Cerebellar nuclear complex (tissue), 1 donor: ENCODE data around the gene RAD51D.
"Not testable (repeated sequence)": the region's sequence is repeated elsewhere in the genome, so short reads cannot be mapped to it uniquely, and the experiment has no call there.

Source experiments
- DNase-seq, 2 experiments: peaks; one replicate each; lab custom pipeline; 2025; lab: John Stamatoyannopoulos, UW

RAD51D gene

GRCh38 chr17:35090707-35091106 is 29.0 kb downstream of the RAD51D start:
- DNase-seq = not testable (repeated sequence)

DNA sequence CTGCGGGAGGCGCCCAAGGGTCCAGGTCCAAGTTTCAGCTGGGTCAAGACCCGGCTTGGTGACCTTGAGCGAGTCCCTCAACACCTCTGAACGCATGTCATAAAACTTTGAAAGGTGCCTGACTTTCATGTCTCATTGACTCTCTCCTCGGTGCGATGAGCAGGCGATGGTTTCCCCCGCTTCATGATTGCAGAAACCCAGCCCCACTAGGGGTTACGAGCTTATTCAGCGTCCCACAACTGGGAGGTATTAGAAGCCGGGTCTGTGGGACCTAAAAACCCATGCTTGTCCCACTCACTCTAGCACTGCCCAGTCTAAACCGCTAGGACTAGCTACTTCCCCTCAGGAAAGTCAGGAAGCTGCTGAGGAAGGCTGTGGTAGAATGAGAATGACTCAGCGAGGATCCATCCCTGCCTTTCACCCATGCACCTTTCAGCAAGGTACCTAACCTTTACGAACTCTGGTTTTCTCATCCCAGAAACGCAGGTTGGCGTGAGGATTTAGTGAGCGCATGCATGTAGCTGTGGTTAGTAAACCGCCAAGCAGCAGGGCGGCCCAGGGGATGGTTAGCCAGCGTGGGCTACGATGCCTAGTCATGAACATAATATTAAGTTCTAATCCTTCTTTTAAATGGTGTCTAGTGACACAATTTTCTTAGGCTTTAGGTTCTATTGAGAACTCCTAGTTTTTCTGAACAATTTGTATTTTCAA is 29.9 kb downstream of the RAD51D start:
- no peak for DNase-seq

- peak in 1 of 2 experiments; percentile 8 for DNase-seq
Measured at GRCh38 chr17:35088881-35089585, 30.6 kb downstream of the RAD51D start.

DNA sequence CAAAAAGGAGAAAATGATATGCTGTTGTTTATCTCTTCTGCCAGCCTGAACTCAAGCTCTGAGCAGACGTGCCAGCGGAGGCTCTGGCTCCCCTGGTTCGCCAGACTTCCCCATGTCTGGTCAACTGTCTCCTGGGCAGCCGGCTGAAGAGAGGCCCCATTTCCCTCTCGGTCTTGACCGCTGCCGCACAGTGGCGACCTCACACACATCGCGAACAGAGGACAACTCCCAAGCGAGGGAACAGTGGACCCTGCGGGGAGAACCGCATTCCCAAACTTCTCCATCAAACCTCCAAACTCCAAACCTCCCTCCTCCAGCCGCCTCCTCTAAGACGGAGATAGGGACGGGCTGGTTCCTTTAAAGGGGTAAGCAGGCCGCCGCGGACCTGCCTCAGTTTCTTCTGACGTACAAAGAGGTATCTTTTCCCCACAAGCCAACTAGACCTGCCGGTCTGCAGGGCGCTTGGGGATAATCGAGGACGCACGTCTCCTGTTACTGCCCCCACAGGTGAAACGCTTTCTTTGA is 31.2 kb downstream of the RAD51D start:
- DNase-seq = peak in 1 of 2 experiments; percentile 12

DNA sequence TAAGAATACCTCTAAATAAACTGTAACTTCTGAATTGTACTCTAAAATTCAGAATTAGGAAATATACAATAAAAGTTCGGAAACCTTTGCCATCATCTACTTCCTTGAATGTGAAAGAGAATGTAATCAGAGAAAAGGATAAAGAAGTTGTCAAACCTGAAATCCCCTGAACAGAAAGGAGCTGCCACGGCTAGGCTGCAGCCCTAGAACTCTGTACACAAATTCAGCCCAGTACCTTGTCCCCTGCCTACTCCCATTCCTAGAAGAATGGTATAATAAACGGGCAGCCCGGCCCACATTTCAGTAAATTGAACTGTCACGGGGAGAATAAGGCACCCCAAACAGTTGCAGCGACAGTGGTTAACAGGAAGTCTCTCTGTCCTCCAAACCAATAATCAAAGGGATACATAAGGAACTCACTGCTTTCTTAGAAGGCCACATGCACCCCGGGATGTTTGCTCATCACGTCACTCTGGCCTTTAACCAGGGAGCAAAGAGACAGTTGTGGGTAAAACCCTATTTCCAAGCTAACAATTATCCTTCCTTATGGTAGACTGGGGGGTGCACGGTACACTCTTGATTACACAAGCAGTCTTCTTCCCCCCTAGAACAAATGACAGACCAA is 31.8 kb downstream of the RAD51D start:
- DNase-seq = no peak

- DNase-seq = no peak
Measured at GRCh38 chr17:35086931-35087573, 32.6 kb downstream of the RAD51D start.

DNA sequence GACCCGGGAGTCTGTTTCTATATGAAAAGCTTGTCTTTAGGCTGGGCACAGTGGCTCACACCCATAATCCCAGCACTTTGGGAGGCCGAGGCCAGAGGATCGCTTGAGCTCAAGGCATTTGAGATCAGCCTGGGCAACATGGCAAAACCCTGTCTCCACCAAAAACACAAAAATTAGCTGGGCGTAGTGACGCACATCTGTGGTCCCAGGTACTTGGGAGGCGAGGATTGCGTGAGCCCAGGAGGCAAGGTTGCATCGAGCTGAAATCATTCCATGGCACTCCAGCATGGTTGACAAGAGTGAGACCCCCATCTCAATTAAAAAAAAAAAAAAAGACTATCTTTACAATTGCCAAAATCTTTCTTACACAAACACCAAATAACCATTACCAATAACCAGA is 33.5 kb downstream of the RAD51D start:
- DNase-seq = no peak

DNA sequence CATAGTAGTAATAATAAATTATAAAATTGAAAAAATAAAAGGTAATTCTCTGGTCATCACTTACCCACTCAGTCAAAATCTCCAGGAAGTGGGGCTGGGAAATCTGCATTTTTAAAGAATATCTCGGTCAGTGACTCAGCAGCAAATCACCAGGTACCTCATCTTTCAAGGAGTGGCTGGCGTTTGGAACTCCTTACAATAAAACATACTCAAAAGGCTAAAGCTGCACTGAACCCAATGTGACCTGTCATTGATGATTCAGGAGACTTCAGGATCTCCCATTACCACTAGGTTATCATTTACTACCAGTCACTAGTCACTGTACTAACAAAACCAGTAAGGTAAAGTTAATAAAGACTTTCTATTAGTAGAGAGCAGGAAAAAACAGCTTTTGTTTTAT is 34.7 kb downstream of the RAD51D start:
- no peak for DNase-seq

DNA sequence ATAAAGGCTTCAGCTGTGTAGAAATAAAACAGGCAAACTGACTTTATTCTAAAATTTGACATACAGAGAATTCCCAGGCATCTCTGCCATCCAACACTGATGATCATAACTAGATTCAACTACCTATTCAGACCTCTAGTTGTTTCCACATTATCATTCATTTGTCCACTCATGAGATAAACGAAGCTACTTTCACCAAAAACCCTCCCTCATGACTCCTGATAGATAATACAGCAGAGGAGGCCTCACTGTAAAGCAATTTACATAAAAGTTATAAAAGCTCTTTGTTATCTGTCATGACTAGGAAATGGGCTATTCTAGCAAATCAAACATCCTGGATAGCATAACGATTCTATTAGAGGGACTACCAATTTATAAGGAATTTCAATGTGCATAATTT is 36.6 kb downstream of the RAD51D start:
- no peak for DNase-seq

GRCh38 chr17:35082073-35082657 is 37.5 kb downstream of the RAD51D start:
- no peak for DNase-seq

- no peak for DNase-seq
Measured at GRCh38 chr17:35081638-35082037, 38.0 kb downstream of the RAD51D start.

- DNase-seq = no peak
Measured at GRCh38 chr17:35080536-35080935, 39.1 kb downstream of the RAD51D start.

GRCh38 chr17:35079547-35080423 is 39.9 kb downstream of the RAD51D start:
- no peak for DNase-seq

DNA sequence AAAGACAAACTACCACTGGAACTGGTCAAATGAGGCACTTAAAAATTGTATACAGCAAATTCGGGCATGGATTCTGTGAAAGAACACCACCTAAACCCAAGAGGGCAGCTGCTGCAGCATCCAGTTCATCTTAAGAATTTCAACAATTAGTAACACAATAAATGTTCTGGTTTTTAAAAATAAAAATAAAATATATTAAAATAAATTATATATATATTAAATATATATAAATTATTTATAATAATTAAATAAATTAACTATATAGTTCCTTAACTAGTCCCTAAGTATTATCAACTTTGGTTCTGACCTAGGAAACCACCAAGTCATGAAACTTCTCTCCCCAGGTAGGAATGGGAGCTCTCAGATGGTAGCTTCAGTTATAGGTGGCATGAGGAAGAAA is 42.8 kb downstream of the RAD51D start:
- DNase-seq = no peak

DNA sequence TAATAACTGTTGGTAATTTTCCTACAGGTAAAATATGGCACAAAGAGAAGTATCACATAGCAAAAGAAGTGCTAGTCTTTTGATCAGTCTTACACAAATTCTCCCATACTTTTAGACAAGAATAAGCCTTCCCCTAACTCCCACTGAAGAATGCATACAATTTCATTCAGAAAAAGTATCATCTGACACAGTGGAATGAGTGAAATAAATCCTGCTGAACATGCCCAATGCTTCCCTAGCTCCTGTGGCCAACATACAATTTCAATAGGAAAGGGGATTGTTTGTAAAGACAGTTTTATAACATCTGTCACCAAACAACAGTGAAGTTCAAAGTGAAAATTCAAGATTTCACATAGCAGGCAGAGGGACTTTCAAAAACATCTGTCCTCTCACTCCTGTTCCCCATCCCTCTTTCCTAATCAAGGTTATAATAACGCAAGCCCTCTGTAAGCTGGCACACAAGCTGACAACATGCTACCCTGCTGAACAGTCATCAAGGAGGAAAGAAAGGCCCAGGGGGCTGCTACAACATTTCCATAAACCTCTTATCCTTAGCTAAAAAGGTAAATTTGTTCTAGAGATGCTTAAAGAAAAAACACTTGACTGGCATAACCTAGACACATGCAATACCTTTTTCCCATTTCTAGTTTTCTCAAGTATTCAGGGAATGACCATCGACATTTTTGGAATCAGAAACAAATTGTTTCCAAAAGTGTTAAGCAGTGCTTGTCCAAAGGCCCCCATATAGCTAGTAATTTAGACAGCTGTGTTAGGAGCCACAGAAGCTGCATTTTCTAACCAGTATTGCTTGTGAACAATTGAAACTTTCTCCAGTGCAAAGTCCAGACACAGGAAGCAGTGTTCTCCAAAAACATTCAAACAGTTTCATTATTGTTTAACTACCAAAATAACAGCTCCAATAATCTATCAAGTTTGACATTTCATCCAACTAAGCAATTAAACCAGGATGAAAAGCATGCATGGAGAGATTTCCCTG is 44.7 kb downstream of the RAD51D start:
- DNase-seq = no peak

- DNase-seq = no peak
Measured at GRCh38 chr17:35073991-35074627, 45.6 kb downstream of the RAD51D start.

GRCh38 chr17:35073183-35073790 is 46.4 kb downstream of the RAD51D start:
- no peak for DNase-seq

- DNase-seq = no peak
Measured at GRCh38 chr17:35069311-35069710, 50.3 kb downstream of the RAD51D start.

GRCh38 chr17:35068249-35068648 is 51.4 kb downstream of the RAD51D start:
- DNase-seq = no peak
